B cell (primary cell): ENCODE data around the gene ADRM1.

ENCODE experiments used
- EZH2 ChIP-seq: IDR thresholded peaks from 2 replicates; pipeline ENCODE4 v1.6.1; 2012; ENCODE audit warnings: borderline replicate concordance, low read depth, mild to moderate bottlenecking, moderate library complexity, low read length; ENCODE audit not compliant: insufficient read depth, poor library complexity, severe bottlenecking
- TF ChIP-seq, protein P1 (sequence below): fragments of 200-600 bp; IDR thresholded peaks from one replicate; pipeline ENCODE4 v1.8.0; 2022; ENCODE audit warnings: antibody characterized with exemption, mild to moderate bottlenecking

DNA sequence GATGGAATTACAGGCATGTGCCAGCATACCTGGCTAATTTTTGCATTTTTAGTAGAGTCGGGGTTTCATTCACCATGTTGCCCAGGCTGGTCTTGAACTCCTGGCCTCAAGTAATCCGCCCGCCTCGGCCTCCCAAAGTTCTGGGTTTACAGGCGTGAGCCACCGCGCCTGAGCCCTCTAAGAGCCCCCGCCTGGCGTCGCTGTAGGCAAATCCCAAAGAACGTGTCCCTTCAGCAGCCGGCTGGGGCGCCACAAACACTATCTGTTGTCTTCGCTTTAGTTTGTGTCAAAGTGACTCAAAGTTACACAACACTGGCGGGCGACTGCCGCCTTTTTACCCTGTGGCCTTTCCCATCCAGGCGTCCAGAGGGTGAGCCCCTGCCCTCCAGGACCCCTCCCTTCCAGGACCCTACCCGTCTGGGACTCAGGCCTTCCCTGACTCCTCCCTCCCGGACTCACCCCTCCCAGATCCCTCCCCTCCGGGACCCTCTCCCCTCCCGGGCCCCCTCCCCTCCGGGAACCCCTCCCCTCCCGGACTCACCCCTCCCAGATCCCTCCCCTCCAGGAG lies 940 bp upstream of the ADRM1 start:
- TF ChIP-seq, protein P1, sequence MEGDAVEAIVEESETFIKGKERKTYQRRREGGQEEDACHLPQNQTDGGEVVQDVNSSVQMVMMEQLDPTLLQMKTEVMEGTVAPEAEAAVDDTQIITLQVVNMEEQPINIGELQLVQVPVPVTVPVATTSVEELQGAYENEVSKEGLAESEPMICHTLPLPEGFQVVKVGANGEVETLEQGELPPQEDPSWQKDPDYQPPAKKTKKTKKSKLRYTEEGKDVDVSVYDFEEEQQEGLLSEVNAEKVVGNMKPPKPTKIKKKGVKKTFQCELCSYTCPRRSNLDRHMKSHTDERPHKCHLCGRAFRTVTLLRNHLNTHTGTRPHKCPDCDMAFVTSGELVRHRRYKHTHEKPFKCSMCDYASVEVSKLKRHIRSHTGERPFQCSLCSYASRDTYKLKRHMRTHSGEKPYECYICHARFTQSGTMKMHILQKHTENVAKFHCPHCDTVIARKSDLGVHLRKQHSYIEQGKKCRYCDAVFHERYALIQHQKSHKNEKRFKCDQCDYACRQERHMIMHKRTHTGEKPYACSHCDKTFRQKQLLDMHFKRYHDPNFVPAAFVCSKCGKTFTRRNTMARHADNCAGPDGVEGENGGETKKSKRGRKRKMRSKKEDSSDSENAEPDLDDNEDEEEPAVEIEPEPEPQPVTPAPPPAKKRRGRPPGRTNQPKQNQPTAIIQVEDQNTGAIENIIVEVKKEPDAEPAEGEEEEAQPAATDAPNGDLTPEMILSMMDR = peak; percentile 78
- no peak for TF ChIP-seq EZH2
